ENCODE measurements around the gene KIF14.
A peak's percentile ranks its signal among the peaks of the same experiment; 100 is the strongest.

Gene KIF14, protein sequence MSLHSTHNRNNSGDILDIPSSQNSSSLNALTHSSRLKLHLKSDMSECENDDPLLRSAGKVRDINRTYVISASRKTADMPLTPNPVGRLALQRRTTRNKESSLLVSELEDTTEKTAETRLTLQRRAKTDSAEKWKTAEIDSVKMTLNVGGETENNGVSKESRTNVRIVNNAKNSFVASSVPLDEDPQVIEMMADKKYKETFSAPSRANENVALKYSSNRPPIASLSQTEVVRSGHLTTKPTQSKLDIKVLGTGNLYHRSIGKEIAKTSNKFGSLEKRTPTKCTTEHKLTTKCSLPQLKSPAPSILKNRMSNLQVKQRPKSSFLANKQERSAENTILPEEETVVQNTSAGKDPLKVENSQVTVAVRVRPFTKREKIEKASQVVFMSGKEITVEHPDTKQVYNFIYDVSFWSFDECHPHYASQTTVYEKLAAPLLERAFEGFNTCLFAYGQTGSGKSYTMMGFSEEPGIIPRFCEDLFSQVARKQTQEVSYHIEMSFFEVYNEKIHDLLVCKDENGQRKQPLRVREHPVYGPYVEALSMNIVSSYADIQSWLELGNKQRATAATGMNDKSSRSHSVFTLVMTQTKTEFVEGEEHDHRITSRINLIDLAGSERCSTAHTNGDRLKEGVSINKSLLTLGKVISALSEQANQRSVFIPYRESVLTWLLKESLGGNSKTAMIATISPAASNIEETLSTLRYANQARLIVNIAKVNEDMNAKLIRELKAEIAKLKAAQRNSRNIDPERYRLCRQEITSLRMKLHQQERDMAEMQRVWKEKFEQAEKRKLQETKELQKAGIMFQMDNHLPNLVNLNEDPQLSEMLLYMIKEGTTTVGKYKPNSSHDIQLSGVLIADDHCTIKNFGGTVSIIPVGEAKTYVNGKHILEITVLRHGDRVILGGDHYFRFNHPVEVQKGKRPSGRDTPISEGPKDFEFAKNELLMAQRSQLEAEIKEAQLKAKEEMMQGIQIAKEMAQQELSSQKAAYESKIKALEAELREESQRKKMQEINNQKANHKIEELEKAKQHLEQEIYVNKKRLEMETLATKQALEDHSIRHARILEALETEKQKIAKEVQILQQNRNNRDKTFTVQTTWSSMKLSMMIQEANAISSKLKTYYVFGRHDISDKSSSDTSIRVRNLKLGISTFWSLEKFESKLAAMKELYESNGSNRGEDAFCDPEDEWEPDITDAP (N-terminal part only)

DNA sequence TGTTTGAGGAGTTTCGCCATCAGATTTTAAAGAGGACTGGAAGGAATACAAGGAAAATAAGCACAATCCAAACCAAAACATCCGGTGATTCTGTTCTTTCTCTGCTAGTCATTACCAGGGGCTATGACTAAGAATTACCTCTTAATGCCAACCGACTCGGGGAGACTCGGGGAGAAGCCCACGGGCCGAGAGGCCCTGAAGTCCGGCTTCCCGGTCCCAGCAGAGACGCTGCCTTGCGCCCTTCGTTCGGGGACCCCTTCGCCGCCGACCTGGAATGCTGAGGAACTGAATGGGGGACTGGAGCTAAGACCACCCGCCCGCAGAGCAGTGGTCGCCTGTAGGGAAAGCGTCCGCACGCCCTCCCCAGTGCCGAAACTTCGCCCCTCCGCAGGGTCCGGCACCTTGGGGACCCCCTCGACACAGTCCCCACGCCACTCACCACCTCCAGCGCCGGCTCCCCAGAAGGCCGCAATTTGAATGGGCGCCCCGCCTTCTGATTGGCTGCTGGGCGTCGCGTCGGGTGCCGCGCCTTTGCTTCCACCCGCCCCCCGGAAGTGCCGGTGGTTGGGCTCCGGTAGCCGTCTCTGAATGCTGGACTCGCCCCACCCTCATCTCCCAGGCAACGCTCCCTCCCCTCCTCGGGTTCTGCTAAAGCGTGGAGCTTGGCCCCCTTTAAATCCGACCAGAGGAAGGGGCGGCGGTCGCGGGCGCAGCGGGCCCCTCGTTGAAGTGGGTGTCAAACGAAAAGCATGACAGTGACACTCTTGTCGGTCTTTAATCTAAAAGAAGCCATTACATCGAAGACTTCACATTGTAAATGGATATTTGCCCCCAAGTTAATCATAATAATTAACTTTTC, at the start of gene KIF14:
TSS of gene KIF14 (minus strand) at position 479 of the 859 bp plus-strand sequence. CDS start 2,028 bp downstream, outside the sequence.
- DNase-seq = peak; percentile 92

DNA sequence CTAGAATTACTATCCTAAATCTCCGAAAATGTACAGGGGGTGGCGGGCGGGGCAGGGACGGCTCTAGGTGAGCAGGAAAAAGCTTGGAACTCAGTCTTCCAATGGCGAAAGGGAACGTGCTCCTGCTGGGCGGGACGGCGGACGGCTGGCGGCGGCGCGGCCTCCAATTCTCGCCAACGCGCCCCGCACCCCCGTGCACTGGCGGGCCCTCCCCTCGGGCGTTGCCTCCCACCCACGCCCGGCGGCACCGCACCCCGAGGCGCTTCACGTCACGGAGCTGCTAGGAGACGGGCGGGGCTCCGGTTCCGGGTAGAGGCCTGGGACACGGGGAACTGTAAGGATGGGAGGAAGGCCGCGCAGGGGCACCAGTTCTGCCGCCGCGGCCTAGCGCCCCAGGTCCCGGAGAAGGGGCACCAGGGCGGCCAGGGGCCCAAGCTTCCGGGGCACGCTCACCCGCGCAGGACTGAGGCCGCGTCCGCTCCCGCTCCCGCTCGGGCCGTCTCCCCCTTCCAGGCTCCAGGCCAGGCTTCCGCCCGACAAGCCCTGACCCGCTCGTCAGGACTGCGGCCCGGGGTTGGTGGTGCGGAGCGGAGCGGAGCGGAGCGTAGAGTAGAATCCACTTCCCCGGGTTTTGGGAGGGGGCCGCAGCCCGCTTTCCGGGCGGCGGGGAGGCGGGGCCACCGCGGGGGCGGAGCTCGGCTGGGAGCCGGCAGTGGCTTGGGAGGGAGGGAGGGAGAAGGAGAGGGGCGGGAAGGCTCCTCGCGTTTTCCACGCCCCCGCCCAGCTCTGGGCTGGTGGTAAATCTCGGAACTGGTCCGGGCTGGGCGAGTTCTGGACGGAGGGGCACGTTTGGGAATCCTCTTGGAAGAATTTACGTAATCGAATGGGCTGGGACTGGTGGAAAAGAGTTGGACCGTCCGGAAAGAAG, 49.0 kb upstream of the KIF14 start, which contains the start of gene DDX59:
TSS of gene DDX59 (minus strand) at position 594 of the 928 bp plus-strand sequence. CDS start 3,167 bp downstream, outside the sequence.
- DNase-seq = peak; percentile 97

DNA sequence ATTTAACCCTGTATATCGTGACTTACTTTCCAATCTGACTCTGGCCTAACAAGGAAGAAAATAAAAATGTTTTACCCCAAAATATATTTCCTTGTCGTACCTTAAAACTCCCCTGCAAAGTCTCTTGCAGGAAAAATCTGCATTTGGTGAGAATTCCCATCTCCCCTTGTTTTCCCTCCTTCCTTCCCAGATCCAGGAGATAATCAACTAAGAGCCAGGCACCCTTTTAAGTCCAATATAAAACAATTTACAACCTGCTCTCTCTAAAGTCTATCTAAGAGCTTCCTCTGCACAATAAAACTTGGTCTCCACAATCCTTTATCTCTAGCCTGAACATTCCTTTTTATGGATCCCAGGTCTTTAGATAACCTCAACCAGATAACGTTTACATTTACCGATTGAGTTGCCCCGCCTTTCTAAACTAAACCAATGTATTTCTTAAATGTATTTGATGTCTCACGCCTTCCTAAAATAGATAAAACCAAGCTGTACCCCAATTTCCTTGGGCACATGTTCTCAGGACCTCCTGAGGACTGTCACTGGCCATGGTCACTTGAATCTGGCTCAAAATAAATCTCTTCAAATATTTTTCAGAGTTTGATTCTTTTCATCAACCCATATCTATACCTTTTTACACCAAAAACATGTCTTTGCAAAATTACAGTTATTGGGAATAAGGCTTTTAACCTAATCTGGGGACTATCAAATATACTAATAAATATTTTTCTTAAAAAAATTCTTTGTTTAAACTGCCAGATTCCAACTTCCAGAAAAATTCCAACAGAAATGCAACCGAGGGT, 48.2 kb upstream of the KIF14 start:
- no peak for DNase-seq

DNA sequence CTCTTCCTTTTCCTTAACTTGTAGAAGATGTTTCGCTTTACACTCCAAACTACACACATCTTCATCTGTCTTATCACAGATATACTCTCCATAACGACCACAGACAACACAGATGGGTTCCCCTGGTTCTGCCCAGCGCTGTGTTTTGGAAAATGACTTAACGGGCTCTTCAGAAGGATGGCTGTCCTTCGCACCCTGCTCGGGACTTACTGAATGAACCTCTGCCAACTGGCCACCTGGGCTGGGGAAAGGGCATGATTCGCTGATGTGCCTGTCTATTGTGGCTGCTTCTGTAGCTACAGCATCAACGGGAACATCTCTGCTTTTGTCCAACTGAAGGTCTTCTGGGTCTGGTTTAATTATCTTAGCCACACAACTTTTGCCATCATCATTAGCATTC, 45.8 kb upstream of the KIF14 start:
- no peak for DNase-seq

DNA sequence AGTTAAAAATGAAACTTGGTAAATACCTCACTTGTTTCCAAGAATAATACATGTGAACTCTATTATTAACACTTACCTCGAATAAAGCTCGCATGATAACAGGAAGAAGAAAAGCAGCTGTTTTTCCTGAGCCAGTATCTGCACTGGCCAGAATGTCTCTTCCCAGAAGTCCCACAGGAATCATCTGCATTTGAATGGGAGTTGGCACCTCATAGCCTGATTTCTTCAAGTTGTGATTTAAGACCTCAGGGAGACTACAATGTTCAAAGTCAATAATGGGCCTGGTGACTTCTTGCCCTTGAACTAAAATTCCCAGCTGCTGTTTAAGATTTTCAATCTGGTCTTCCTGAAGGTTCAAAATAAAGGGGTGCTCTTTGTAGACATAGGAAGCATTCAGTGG, 45.3 kb upstream of the KIF14 start:
- DNase-seq = no peak

DNA sequence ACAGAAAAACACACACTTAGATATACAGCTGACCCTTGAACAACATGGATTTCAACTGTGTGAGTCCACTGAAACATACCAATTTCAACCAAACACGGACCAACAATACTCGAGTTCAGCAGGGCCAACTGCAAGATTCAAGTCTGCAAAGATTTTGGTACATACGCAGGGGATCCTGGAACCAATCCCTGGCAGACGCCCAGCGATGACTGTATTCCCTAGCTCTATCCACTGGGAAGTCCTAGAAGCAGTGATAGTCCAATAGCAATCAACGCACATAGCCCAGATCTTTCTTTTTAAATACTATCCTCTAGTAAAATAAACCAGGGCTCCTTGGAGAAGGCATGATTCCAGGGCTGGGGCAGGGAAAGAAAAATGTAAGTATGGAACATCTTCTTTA, 40.2 kb upstream of the KIF14 start:
- no peak for DNase-seq

DNA sequence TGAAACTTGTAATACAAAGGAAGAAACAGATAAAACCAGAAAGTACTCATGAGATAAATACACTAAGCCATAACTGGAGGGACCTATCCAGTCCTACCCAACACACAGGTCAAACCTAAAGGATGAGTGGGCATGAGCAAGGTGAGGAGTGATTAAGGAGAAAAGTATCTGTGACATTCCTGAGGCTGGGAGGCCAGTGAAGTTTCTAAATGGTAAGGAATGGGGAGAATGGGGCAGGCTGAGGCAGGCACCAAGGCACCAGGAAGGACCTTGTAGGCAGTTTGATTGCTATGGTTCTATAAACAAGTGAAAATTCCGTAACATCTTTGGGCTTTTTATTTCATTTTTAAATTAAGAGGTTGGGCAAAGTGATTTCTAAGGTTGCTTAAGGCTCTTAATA, 38.7 kb upstream of the KIF14 start:
- DNase-seq = no peak

DNA sequence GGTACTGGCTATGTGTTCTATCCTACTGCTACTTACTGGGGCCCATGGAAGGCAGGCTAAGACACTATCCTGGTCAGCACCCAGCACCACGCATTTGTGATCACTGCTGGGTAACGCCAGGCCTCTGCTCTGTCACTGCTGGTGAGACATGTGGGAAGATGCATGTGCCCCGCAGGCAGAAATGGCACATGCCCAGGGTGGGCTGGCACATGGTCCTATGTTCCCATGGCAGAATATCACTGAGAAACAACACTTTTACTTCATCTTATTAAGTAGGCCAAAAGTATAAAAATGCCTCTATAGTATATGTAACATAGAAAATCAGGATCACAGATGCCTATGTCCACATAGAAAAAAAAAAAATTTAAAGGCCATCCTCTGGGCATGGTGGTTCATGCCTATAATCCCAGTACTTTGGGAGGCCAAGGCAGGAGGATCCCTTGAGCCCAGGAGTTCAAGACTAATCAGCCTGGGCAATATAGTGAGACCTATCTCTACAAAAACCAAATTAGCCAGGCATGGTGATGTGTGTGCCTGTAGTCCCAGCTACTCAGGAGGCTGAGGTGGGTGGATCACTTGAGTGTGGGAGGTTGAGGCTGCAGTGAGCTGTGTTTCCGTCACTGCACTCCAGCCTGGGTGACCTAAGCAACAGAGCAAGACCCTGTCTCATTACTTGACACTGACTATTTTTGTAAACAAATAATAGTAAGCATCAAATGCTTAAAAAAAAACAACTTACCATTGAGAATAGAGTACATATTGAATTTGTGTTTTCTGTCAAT, 37.7 kb upstream of the KIF14 start:
- no peak for DNase-seq

DNA sequence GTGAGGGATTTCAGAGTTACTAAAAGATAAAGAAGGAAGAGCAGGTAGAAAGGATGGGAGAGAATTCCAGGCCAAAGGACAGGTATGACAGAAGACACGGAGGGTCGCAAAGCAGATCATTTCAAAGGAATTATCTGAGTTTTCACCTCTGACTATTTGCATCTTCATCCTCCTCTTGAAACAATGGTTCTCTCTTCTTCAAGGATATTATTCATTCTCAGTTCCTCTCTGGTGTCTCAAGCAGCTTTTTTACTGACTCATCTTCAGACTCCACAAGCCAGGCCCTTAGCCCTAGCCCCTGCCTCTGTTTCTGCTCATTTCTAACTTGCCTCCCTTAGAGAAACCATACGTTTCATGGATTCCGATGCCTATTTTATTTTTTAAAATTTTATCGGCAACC, 34.1 kb upstream of the KIF14 start:
- DNase-seq = no peak

DNA sequence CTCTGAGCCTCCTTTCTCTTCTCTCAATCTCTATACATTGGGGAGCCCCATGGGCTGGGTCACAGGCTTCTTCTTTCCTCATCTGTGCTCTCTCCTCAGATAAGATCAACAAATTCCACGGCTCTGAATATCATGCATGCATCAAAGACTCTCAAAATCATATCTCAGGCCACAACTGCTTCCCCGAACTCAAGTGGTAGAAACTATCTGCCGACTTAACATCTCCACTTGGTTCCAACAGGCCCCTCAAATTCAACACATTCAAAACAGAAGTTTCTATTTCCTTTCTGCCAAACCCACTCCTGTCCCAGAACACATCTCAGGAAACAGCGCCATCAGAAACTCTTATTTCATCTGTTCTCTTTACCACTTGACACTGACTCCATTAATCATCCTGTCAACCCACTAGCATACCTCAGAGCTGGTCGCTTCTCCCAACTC, 32.5 kb upstream of the KIF14 start:
- DNase-seq = no peak

DNA sequence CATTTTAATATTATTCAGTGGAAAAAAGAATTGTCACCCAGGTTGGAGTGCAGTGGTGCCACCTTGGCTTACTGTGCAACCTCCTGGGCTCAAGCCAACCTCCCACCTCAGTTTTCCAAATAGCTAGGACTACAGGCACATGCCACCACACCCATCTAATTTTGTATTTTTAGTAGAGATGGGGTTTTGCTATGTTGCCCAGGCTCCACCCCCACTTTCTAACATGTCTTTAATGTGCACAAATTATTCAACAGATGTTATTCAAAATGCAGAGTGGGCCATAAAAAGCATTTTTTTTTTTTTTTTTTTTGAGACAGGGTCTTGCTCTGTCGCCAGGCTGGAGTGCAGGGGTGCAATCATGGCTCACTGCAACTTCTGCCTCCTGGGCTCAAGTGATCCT, 31.8 kb upstream of the KIF14 start:
- DNase-seq = no peak

DNA sequence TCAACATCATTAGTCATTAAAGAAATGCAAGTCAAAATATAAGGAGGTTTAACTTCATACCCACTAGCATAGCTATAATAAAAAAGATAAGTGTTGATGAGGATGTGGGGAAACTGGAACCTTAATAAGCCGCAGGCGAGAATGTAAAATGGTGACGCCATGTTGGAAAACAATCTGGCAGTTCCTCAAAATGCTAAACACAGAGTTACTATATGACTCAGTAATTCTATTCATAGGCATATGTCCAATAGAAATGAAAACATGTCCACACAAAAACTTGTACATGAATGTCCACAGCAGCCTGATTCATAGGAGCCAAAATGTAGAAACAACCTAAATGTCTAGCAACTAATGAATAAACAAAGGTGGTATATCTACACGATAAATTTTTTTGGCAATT, 26.0 kb upstream of the KIF14 start:
- no peak for DNase-seq

DNA sequence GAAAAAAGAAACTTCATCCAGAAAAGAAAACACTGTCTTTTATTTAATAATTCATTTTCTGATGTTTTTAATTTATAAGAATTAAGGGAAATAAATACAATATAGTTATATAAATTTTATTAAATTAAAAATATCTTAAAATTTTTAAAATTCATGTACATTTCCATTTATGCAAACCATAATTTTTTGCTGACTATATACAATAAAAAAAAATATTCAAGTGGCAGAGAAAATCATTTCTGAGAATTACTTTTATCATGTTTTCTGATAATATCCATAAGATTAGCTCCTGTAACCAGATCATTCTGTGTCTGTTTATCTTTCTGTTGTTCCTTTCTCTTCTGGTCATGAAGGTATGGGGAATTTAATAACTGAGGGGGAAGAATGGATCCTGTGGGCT, 23.5 kb upstream of the KIF14 start:
- no peak for DNase-seq

DNA sequence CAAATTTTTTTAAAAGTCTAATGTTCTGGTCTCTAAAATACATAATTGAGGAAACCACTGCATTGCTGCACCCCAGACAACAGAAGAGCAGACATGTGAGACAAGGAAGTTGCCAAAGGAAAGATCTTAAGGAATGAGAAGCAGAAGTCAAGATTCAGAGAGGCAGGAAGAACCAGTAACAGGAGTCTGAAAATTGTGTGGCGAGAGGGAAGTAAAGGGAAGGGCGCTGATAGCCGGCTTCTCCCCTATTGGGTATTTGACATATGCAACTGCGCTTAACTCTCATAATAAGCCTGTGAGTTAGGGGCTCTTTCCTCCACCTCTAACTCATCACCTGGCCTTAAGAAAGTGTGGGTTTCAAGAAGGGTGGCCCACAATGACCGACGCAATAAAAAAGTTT, 21.9 kb upstream of the KIF14 start:
- no peak for DNase-seq

DNA sequence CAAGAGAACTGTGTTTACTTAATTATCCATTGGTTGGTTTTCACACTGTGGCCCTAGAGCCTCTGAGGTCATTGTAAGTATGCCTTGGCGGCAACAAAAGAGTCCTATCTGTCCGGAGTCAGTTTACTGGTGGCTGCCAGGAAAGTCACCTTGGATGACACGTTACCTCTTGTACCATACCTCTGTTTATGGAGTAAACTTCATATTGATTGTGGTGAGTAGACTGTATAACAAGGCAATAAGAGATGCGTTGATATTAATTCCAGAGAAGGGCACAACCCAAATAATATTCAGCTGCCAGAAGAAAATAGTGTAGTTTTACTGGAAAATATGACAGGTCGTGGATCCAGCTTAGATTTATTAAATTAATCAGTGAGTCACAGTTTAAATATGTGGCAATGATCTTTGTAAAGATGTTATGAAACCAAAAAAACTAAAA, 20.4 kb upstream of the KIF14 start:
- no peak for DNase-seq

DNA sequence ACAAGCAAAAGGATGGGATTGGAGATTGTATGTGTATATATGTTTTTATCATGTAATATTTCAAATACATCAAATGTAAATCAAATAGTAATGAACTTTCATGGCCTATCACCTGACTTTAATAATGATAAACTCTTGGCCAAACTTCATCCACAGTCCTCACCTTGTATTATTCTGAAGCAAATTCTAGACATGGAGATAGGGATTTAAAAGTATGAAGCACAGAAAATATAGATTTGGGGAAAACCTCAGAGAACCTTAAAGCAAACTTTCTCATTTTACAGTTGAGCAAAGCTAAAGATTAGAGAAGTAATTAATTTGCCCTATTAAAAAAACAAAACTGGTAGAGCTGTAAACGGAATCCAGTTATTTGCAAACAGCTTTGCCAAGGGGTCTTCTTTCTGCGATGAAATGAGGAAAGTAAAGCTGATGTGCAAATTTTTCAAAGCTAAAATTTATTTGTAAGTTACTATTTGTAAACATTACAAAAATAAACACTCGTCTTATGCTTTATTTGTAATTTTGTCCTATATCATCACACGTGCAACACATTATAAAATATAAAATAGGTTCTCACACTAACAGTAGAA, 19.9 kb upstream of the KIF14 start:
- DNase-seq = no peak

DNA sequence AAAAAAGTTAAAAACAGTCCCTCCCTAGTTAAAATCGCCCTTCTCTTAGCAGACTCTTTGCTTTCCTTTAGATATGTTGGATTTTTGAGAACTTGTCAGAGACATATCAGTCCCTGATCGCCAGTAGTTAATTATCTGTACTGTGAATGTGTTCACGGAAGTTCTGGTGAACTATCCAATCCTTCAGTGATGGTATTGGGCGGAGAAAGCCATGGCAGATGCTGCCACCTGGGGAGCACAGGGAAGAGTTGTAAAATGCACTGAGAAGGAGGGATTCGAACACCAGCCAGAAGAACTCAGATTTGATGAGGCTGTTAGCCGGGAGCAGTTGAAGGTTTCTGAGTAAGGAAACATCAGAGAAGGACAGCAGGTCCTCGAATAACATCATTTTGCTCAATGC, 17.5 kb upstream of the KIF14 start:
- no peak for DNase-seq

DNA sequence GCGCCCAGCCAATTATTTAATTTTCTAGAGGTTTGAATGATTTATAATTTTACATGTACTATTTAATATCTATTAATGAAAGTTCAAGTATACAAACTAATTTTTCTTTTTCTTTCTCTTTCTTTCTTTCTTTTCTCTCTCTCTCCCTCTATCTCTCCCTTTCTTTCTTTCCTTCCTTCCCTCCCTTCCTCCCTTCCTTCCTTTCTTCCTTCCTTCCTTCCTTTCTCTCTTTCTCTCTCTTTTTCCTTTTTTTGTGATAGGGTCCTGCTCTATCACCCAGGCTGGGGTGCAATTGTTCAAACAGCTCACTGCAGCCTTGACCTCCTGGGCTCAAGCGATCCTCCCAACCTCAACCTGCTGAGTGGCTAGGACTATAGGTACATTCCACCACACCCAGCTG, 16.1 kb upstream of the KIF14 start:
- DNase-seq = no peak

Measured in HCEC 1CT (cell line).